ENCODE results near the gene APBA3. TPM values are rescaled to one million over a fixed set of nuclear protein-coding genes. Genes with fewer than 3 reads are reported as not detected.

Gene APBA3
- total and polyA plus RNA-seq, 2 experiments from 2014 or later: 17.2 to 31.8 TPM

DNA sequence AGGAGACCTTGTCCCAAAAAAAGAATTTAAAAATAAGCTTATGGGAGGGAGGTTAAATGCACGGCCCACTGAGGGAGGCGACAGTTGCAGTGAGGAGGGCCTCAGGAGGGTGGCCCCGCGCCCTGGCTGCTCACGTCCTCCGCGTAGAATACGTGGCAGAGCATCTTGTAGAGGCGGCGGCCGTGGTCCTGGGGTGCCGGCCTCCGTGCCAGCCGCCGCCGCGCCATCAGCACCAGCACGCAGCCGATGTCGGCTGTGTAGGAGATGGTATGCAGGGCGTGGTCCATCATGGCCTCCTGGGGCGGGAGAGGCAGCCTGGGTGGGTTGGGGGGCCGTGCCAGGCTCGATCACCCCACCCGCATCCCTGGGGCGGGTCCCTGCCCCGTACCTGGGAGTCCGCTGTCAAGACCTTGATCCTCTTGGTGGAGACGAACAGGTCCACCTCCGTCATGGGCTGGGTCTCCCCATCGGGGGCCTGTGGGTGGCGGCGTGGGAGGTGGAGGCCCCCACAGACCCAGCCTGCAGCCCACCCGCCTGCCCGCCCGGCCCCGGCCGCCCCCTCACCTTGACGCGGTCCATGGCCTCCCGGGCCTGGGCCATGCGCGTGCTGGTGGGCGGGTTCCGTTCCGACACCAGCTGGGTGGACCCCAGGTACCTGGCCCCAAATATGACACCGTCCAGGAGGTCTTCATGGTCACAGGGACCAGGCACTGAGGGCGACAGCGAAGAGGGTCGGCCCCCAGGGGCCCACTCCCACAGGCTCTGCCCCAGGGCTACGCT is 7.7 kb downstream of the APBA3 start:
- TF ChIP-seq, protein P1, sequence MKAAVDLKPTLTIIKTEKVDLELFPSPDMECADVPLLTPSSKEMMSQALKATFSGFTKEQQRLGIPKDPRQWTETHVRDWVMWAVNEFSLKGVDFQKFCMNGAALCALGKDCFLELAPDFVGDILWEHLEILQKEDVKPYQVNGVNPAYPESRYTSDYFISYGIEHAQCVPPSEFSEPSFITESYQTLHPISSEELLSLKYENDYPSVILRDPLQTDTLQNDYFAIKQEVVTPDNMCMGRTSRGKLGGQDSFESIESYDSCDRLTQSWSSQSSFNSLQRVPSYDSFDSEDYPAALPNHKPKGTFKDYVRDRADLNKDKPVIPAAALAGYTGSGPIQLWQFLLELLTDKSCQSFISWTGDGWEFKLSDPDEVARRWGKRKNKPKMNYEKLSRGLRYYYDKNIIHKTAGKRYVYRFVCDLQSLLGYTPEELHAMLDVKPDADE (IDR thresholded peaks at IDR 0.05): no peak
- TF ChIP-seq ZNF462 (CRISPR knock-in tag; IDR thresholded peaks at IDR 0.05): no peak
- TF ChIP-seq CREB1 (CRISPR knock-in tag; IDR thresholded peaks at IDR 0.05; ENCODE audit: low read depth): no peak
- TF ChIP-seq POLR2AphosphoS5 (IDR thresholded peaks at IDR 0.05; ENCODE audit: low read depth): no peak
- no peak for TF ChIP-seq NANOG (IDR thresholded peaks at IDR 0.05; ENCODE audit: borderline replicate concordance)
- TF ChIP-seq REST (IDR thresholded peaks at IDR 0.05; ENCODE audit: unreplicated experiment): no peak
- no peak for TF ChIP-seq EZH2phosphoT487 (IDR thresholded peaks at IDR 0.05; ENCODE audit: unreplicated experiment)
- TF ChIP-seq JUNB (IDR thresholded peaks at IDR 0.05; ENCODE audit: unreplicated experiment): no peak
- TF ChIP-seq STAT1 (IDR thresholded peaks at IDR 0.05; ENCODE audit: unreplicated experiment): no peak
- no peak for TF ChIP-seq ZNF331 (CRISPR knock-in tag; IDR thresholded peaks at IDR 0.05; ENCODE audit: low read depth)
- no peak for TF ChIP-seq ZNF114 (CRISPR knock-in tag; IDR thresholded peaks at IDR 0.05)
- TF ChIP-seq, protein P2, sequence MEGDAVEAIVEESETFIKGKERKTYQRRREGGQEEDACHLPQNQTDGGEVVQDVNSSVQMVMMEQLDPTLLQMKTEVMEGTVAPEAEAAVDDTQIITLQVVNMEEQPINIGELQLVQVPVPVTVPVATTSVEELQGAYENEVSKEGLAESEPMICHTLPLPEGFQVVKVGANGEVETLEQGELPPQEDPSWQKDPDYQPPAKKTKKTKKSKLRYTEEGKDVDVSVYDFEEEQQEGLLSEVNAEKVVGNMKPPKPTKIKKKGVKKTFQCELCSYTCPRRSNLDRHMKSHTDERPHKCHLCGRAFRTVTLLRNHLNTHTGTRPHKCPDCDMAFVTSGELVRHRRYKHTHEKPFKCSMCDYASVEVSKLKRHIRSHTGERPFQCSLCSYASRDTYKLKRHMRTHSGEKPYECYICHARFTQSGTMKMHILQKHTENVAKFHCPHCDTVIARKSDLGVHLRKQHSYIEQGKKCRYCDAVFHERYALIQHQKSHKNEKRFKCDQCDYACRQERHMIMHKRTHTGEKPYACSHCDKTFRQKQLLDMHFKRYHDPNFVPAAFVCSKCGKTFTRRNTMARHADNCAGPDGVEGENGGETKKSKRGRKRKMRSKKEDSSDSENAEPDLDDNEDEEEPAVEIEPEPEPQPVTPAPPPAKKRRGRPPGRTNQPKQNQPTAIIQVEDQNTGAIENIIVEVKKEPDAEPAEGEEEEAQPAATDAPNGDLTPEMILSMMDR (conservative IDR thresholded peaks at IDR 0.05; ENCODE audit: low read depth in 2 of 2): no peak
- TF ChIP-seq EZH2 (IDR thresholded peaks at IDR 0.05; ENCODE audit: low read depth, unreplicated experiment): no peak

More for the DNA sequence above, 7.7 kb downstream of the APBA3 start:
- Mint-ChIP-seq H3K27me3 (ENCODE audit: insufficient read depth, low read depth, poor library complexity) (peaks cover 1% of the 10 kb centered on the region), H3K4me1 (no peaks in the 10 kb centered on the region), H3K27ac (no peak overlapping the region), H3K9me3 (no peaks in the 10 kb centered on the region), H3K4me3 (no peak overlapping the region), H3K36me3 (ENCODE audit: low read depth) (peaks cover 18% of the 10 kb centered on the region)
- DNase-seq (ENCODE audit: low spot score): no peak
- H4K20me1 ChIP-seq (replicated peaks; ENCODE audit: insufficient read depth): no peaks in the 10 kb centered on the region
- H3K79me2 ChIP-seq (replicated peaks; ENCODE audit: insufficient read depth): no peaks in the 10 kb centered on the region
- H3K36me3 ChIP-seq (ENCODE audit: insufficient read depth): no peaks in the 10 kb centered on the region
- H3K4me3 ChIP-seq: no peak overlapping the region
- H3K27ac ChIP-seq (ENCODE audit: low read depth): no peak overlapping the region
- no peaks in the 10 kb centered on the region for H3K4me1 ChIP-seq (ENCODE audit: insufficient read depth)
- no peak overlapping the region for H3K4me2 ChIP-seq
- H3K27me3 ChIP-seq (ENCODE audit: insufficient read depth): no peaks in the 10 kb centered on the region
- H2AFZ ChIP-seq: no peak overlapping the region
- H3F3A ChIP-seq (replicated peaks; ENCODE audit: low read depth): no peaks in the 10 kb centered on the region
- no peaks in the 10 kb centered on the region for H3K9me2 ChIP-seq (ENCODE audit: insufficient read depth)
- ATAC-seq: no peak

All from GM23338 (cell line).